HG02610 (cell line): Measurements from ENCODE around the gene ACSBG1.

Experiments
- ATAC-seq: cut with Tn5 transposase; IDR thresholded peaks from one replicate; pipeline ENCODE4 v1.9.1; 2021; ENCODE audit warnings: mild to moderate bottlenecking, moderate library complexity; ENCODE audit not compliant: unreplicated experiment

ACSBG1 gene, protein sequence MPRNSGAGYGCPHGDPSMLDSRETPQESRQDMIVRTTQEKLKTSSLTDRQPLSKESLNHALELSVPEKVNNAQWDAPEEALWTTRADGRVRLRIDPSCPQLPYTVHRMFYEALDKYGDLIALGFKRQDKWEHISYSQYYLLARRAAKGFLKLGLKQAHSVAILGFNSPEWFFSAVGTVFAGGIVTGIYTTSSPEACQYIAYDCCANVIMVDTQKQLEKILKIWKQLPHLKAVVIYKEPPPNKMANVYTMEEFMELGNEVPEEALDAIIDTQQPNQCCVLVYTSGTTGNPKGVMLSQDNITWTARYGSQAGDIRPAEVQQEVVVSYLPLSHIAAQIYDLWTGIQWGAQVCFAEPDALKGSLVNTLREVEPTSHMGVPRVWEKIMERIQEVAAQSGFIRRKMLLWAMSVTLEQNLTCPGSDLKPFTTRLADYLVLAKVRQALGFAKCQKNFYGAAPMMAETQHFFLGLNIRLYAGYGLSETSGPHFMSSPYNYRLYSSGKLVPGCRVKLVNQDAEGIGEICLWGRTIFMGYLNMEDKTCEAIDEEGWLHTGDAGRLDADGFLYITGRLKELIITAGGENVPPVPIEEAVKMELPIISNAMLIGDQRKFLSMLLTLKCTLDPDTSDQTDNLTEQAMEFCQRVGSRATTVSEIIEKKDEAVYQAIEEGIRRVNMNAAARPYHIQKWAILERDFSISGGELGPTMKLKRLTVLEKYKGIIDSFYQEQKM

DNA sequence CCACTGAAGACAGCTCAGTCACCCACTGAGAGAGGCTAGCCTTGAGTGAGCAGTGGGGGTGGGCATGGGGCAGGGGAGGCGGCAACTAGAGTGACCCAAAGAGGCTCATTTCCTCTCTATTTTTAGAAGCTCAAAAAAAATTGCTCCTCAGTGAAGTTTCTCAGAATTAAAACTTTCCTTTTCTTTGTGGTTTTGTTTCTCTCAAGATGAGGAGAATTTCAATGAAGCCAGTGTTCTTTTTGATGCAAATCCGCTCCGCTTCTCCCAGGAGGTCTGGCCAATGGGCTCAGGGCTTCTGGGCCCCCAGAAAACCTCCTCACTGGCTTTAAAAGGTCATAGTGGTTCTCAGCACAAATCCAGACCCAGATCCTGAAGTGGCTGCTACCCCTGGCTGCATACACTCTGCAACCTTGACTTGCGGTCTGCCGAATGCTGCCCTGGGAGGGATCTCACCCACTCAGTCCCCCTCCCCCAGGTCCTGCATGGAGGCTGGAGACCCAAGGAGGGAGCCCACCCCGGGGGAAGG, at the start of gene ACSBG1:
TSS of gene ACSBG1 (minus strand) at position 51 of the 526 bp plus-strand sequence. CDS start 64 bp downstream, outside the sequence.
- ATAC-seq, result no peak

DNA sequence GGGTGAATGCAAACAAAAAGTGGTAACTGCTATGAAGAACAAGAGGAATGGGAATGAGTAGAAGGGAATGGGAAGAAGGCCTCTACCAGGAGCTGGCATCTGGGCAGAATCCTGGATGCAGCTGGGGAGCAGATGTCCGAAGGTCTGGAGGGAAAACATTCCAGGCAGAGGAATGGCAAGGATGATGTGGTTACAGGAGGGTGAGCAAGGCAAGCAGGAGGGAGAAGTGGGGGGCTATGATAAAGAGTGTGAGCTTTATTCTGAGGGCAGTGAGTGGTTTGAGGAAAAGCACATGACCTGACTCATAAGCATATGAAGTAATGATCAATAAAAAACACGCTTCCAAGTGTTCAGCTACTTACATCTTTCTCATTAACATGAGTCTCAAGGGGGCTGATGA, 48.0 kb upstream of the ACSBG1 start:
- ATAC-seq, result no peak

DNA sequence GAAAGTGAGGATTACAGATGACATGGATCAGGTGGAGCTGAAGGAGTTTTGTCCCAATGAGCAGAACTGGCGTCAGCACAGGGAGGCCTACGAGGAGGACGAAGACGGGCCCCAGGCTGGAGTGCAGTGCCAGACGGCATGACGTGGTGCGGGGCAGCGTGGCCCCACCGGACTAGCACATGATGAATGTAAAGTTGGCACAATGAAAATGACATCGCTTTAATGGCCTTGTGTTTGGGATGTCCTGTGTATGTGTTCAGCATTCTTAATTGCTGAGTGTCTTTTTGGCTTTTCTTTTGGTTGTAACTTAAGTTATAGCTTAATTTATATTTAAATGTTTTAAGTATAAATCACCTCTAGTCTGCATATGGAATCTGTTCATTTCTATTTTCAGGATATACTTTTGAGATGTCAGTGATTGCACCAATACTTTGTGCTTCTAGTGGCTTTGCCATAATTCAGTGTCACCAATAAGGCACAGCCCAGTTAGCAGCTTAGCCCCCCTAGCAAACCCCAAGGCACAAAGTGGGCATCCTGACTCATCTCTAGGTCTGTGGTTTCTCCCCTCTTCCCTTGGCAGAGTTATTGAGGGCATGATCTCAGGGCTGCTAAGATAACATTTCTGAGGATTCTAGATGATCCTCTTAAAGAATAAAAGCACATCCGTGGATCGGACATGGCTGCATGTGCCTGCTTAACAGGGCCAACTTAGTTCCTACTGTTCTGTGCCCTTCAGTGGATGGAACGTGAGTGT, 46.1 kb upstream of the ACSBG1 start:
- no peak for ATAC-seq

DNA sequence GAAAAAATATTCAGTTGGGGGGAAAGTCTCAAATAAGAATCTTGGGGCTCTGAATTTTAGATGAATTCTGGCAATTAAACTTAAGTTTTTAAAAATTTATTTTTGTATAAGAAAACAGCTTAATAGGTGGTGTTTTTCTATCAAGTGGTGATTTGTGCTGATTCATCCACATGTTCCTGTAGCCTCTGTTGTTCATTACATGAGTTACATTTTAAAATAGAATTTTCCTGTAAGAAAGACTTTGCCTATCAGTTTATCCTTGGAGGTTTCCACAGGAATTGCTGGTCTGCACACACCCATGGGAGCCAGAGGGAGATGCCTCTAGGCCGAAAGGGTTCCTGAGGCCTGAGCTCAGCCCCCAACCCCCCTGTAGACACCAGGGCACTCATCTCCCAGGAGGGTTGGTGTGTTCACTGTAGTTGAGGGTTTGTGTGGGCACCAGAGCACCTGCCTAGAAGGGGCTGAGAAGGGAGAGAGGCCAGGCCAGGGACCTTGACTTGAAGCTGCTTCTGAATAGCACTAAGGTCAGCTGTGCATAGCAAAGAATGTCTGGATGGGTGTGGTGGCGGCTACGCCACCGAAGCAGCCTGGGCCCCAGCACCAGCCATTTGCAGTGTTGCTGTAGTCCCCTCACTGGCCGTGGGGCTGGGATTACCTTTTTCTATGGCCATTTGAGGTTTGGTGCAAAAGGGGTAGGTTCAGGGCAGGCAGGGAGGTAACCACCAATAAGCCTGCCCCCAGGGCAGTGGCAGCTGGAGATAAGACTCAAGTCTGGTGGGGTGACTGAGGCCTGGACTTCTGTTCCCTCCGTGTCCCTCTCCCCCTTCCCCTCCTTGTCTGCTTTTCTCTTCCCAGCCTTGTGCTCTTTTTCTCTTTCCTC, 41.9 kb upstream of the ACSBG1 start:
- no peak for ATAC-seq

DNA sequence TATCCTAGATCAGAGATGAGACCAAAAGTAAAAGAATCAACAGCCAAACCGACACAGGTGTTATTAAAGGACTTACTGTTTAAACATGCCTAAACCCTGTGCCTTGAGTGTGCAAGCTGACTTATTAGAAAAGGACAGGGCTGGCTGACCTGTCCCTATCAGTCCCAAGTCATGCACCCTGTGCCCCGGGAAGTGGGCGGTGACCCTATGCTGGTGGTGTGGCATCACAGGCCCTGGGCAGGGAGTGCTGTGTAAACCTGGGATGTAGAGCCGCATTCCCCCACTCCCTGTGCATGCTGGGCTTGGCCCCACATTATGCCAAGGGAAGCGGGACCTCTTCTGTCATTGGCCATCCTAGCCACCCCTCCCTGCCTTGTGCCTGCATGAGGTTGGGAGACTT, 40.6 kb upstream of the ACSBG1 start:
- no peak for ATAC-seq

DNA sequence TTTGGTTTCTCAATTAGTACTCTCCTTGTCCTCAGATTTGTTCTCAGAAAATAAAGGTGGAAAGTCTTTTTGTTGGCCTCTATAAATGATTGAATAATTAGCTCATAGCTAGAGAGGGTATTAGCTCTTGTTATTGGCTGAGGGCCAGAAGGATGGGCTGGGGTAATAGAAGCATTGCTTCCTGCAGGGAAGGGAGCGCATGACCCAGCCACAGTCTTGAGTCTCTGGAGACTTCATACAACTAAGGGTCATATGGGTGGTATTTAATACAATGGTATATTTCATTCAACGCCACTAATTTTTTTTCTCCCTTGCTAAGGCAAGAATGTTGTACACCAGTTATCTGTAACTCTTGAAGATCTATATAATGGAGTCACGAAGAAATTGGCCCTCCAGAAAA, 38.4 kb upstream of the ACSBG1 start:
- no peak for ATAC-seq

DNA sequence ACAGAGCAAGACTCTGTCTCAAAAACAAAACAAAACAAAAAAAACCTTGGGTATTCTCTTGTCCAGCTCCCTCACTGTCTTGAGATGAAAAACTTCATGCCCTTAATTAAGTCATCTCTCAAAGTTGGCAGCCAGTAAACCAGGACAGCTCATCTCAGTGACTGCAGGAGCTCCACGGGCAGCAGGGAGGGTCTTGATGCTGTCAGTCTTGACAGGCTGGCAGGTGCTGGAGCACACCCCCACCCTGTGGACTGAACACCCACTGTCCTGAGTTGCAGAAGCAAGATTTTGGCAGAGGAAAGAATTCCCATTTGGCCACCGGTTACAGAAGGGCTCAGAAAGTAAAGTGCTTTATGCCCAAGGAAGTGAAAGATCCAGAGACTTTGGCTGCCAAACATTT, 38.0 kb upstream of the ACSBG1 start:
- no peak for ATAC-seq

DNA sequence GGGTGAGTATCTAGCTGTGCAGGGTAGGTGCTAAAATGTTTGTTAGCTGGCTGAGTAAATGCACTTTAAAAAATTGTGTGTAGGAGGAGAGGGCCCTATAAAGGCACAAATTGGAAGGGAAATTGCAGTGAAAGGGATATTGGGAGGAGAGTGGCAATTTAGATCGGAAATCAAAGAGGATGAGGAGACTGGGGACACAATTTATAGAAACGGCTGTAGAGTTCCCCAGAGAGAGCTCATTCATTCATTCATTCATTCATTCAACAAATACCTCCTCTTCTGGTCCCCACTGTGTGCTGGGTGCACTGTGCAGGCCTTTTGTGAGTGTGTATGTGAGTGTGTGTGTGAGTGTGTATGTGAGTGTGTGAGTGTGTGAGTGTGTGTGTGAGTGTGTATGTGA, 32.4 kb upstream of the ACSBG1 start:
- no peak for ATAC-seq

DNA sequence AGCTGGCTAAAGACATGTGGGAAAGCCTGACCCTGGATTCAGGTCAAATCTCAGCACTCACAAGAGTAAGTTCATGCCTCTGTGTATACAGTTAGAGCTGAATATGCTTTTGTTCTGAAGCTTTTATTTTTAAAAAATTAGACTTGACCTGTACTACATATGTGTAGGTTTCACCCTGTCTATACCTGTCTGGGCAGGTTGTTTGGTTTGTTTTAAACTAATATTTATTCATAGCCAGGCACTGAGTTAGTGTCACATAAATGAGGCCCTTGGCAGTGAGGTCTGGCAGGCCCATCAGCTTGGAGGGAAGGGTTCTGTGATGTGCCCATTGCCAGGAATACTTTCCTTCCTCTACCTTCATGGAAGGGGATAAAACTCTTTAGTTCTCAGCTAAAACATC, 31.9 kb upstream of the ACSBG1 start:
- ATAC-seq, result no peak

DNA sequence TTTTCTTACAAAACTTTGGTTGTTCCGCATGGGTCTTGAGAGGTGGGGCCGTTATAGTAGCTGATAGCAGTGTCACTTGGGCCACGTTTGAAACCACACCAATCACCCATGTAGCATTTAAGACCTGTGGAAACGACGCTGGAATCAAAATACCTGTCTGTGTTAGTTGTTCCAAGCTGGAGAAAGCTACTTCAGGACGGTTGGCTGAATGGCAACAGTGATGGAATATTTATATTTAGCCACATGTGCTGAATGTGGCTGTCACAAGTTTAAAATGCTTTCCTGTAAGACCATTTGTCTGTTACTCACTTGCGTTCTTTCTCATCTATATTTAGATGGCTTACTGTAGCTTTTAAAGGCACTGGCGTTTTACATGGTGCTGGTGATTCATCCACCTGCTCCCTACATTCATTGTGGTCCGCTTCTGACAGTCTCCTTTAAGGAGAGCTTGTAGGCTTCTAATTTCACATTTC, 31.4 kb upstream of the ACSBG1 start:
- no peak for ATAC-seq

DNA sequence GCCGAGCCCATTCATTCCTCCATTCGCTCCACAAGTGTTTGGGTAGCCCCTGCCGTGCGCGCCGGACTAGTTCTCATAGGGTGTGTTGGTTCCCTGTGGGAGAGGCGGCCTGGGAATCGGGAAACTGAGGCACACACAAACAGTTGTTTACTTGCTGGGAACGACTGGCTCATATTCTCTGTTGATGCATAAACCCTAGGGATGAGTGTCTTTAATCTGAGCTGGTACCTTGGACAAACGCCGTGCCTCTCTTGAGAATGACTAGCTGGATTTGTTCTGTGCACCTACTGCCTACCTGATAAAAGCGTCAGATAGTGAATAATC, 30.7 kb upstream of the ACSBG1 start:
- no peak for ATAC-seq

DNA sequence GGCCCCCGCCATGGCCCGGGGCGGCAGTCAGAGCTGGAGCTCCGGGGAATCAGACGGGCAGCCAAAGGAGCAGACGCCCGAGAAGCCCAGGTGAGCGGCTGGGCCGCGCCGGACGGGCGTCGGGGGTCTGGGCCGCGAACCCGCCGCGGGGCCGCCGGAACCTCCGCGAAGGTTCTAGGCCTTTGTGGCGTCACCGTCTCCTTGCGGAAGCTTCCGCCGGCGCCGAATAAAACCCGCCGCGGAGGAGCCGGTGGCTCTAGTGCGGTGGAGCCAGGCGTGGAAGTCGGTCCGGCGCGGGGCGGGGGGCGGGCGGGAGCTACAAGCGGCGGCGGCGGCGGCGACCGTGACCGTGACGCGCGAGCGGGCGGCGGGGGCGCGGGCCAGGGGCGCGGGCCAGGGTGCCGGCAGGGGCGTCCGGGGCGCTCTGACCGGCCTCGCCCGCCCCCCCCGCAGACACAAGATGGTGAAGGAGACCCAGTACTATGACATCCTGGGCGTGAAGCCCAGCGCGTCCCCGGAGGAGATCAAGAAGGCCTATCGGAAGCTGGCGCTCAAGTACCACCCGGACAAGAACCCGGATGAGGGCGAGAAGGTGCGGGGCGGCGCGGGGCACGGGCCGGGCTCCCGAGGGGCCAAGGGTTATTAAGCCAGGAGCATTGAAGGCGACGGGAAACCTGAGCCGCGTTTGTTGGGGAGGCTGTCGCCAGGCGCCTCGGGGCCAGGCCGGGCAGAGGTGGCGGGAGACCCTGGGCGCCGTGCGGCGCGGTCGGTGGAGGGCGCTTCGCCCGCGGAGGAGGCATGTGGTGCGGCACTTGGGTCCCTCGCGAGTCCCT, 30.2 kb upstream of the ACSBG1 start, which contains the start of gene DNAJA4:
TSS of gene DNAJA4 (plus strand) at position 259 of the 833 bp plus-strand sequence. CDS start at position 461, 202 bp downstream.
- ATAC-seq, result no peak

DNA sequence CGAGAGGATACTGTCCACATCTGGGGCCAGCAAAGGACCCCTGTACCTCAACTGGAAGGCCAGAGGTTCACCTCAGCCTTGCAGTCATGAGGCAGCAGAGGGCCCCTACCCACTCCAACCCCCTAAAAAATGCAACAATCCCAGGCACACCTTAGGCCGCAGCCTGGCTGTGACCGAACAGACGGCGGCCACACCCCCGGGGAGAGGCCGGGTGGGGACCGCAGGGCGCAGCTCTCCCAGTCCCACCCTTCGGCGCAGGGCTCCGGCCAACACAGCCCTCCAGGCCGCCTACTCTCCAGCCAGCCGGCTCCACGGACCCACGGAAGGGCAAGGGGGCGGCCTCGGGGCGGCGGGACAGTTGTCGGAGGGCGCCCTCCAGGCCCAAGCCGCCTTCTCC, 29.5 kb upstream of the ACSBG1 start:
- ATAC-seq, result no peak

DNA sequence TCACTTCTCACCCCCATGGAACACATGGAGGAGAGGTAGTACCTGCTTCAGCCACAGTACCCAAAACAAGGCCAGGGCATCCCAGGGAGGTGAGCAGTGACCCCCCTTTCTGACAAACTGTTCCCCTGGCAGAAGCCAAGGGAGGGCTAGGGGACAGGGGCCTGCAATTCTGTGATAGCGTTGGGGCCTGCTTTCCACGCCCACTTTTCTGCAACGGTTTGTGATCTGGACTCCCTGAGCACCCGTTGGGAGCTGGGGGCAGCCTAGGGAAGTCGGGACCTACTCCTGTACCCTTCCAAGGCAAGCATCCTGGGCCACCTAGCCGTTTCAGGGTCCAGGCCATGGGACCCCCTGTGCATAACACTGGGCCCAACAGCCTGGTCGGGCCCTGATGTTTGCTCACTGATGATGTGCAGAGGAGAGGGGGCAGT, 29.0 kb upstream of the ACSBG1 start:
- no peak for ATAC-seq

DNA sequence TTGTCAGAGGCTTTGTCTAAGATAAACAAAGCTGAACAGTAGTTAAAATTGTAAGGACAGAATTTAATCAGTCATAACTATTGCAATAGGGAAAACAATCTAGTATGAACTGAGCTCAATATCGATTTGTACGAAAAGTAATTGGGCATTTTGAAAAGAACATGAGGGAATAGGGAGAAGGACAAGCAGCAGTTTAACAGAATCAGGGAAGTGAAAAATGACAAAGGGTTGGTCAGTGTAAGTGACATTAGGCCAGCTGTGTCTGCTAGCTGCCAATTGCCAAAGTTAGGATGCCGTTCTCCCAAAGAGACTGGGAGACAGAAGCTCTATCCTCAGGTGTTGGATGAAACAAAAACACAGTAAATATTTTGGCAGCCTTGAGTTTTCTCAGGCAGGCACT, 26.7 kb upstream of the ACSBG1 start:
- no peak for ATAC-seq

DNA sequence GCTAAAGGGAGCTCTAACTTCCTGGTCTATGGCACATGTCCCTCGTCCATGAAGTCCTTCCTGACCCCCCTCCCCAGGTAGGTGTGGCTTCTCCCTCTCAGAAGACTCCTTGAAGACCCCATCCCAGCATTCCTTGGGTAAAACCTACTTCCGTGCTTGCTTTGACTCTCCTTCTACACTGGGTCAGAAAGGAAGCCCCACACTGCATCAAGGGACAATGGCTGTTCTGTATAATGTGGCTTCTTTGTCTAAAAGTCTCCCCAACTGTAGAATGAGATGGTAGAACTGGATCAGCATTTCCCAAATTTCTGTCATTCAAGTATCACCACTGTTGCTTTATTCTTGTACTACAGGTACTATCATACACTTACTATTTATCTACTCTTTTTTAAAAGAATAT, 26.1 kb upstream of the ACSBG1 start:
- ATAC-seq, result no peak

DNA sequence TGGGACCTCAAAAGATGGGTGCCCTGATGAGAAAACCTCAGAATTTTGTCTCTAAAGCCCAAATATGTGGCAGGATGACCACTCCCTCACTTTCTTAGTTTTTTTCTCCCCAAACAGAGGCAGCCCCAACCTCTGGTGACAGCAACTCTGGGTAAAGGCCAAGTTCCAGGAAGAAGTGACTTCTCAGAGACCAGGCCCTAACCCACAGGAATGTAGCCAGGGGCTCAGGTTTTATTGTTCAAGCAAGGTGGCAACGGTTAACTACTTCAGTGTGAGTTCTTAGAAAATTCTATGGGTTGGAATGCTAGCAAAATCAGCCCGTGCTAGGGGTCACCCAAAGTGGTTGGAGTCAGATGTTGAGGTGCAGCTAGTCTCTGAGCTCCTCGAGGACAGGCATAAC, 24.9 kb upstream of the ACSBG1 start:
- ATAC-seq, result no peak

DNA sequence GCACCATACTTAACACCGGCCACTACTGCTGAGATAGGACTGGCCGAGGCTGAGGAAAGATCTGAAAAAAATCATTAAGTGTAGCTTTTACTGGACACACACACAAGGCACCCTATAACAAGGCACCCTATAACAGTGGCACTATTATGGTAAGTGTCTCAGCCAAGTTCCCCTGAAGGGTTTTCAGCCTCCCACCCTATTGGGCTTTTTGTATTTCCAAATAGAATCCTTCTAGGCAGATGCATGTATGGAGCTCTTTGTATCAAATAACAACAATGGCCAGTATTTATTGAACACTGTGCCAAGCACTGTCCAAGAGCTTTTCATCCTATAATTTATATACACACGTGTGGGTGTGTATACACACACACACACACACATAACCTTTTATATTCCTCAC, 23.3 kb upstream of the ACSBG1 start:
- ATAC-seq, result no peak

DNA sequence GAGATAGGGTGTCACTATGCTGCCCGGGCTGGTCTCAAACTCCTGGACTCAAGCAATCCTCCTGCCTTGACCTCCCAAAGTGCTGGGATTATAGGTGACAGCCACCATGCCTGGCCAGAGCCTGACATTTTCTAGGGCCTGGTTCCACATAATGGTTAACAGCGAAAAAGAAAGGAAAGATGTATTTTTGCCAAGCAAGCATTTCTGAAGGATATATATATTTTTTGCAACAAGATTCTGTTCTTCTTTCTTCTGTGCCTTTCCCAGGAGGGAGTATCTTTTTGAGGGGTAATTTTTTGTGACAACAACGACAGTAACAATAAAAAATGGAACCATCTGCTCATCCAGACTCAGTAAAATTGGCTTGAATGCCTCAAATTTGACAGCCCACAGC, 21.7 kb upstream of the ACSBG1 start:
- ATAC-seq, result no peak
